ENCODE data around the gene CAMTA2. TPM values are rescaled to one million over a fixed set of nuclear protein-coding genes. Genes with fewer than 3 reads are reported as not detected.

The CAMTA2 gene, protein sequence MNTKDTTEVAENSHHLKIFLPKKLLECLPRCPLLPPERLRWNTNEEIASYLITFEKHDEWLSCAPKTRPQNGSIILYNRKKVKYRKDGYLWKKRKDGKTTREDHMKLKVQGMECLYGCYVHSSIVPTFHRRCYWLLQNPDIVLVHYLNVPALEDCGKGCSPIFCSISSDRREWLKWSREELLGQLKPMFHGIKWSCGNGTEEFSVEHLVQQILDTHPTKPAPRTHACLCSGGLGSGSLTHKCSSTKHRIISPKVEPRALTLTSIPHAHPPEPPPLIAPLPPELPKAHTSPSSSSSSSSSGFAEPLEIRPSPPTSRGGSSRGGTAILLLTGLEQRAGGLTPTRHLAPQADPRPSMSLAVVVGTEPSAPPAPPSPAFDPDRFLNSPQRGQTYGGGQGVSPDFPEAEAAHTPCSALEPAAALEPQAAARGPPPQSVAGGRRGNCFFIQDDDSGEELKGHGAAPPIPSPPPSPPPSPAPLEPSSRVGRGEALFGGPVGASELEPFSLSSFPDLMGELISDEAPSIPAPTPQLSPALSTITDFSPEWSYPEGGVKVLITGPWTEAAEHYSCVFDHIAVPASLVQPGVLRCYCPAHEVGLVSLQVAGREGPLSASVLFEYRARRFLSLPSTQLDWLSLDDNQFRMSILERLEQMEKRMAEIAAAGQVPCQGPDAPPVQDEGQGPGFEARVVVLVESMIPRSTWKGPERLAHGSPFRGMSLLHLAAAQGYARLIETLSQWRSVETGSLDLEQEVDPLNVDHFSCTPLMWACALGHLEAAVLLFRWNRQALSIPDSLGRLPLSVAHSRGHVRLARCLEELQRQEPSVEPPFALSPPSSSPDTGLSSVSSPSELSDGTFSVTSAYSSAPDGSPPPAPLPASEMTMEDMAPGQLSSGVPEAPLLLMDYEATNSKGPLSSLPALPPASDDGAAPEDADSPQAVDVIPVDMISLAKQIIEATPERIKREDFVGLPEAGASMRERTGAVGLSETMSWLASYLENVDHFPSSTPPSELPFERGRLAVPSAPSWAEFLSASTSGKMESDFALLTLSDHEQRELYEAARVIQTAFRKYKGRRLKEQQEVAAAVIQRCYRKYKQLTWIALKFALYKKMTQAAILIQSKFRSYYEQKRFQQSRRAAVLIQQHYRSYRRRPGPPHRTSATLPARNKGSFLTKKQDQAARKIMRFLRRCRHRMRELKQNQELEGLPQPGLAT
- polyA plus RNA-seq (3.7 and 7.3 TPM in 2 replicates), polyA minus RNA-seq (5.8 and 9.8 TPM in 2 replicates)

DNA sequence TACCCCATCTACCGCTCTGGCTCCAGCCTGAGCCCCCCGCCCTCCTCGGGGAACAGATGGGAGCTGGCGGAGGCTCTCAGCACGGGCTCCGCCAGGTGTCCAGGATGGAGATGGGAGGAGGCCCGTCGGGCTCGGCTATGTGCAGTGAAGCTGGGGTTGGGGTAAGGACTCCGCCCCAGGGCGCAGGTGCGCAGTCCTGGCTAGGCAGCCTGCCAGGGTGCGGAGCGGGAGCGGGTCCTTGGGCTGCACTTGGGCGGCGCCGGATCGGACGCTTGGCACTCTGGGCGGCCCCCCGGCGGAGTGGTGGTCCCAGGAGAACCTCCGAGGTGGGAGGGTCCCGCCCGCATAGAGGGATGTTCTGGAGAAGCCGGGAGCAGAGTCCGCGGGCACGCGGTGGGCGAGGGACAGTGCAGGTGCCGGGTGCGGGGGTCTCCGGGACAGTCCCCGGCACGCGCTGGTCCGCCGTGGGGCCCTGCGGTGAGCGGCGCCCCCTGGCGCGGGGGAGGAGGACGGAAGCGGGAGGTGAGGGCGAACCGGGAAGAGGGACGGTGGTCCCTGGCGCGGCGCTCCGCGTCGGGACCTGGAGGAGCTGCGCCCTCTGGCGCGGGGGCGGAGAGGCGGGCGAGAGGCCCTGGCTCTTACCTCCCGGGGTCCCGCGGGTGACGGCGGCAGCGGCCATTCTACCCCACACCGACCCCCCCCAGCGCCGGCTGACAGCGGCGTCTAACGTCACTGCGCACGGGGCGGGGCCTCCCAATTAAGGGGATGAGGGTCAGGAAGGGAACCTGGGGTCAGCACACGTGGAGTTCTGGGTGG, at the start of gene CAMTA2:
Gene CAMTA2, minus strand, starts transcription at position 725 of the 816 bp plus-strand sequence. CDS start 1,453 bp downstream, outside the sequence.
- Histone ChIP-seq H3K27ac (ENCODE audit: low read length) (peak within 1 kb of the TSS; percentile 24), H3K9me2 (ENCODE audit: insufficient read depth, low read length) (no peaks in the 10 kb centered on the region)
- TF ChIP-seq, protein P1, sequence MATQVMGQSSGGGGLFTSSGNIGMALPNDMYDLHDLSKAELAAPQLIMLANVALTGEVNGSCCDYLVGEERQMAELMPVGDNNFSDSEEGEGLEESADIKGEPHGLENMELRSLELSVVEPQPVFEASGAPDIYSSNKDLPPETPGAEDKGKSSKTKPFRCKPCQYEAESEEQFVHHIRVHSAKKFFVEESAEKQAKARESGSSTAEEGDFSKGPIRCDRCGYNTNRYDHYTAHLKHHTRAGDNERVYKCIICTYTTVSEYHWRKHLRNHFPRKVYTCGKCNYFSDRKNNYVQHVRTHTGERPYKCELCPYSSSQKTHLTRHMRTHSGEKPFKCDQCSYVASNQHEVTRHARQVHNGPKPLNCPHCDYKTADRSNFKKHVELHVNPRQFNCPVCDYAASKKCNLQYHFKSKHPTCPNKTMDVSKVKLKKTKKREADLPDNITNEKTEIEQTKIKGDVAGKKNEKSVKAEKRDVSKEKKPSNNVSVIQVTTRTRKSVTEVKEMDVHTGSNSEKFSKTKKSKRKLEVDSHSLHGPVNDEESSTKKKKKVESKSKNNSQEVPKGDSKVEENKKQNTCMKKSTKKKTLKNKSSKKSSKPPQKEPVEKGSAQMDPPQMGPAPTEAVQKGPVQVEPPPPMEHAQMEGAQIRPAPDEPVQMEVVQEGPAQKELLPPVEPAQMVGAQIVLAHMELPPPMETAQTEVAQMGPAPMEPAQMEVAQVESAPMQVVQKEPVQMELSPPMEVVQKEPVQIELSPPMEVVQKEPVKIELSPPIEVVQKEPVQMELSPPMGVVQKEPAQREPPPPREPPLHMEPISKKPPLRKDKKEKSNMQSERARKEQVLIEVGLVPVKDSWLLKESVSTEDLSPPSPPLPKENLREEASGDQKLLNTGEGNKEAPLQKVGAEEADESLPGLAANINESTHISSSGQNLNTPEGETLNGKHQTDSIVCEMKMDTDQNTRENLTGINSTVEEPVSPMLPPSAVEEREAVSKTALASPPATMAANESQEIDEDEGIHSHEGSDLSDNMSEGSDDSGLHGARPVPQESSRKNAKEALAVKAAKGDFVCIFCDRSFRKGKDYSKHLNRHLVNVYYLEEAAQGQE (IDR thresholded peaks at IDR 0.05; ENCODE audit: borderline replicate concordance), result no peak
- TF ChIP-seq MXI1 (conservative IDR thresholded peaks at IDR 0.05; ENCODE audit: poor library complexity, severe bottlenecking) (peak; percentile 54), POLR2AphosphoS5 (IDR thresholded peaks at IDR 0.05) (peak; percentile 79), EP300 (conservative IDR thresholded peaks at IDR 0.05; ENCODE audit: poor library complexity, severe bottlenecking) (peak; percentile 42), TAF1 (IDR thresholded peaks at IDR 0.05; ENCODE audit: low read depth) (no peak), SMC3 (conservative IDR thresholded peaks at IDR 0.05; ENCODE audit: poor library complexity) (peak; percentile 41), EZH2 (IDR thresholded peaks at IDR 0.05; ENCODE audit: borderline replicate concordance, insufficient read depth, low read length, poor library complexity, severe bottlenecking) (no peak), RAD21 (conservative IDR thresholded peaks at IDR 0.05) (peak; percentile 42)
- TF ChIP-seq, protein P2, sequence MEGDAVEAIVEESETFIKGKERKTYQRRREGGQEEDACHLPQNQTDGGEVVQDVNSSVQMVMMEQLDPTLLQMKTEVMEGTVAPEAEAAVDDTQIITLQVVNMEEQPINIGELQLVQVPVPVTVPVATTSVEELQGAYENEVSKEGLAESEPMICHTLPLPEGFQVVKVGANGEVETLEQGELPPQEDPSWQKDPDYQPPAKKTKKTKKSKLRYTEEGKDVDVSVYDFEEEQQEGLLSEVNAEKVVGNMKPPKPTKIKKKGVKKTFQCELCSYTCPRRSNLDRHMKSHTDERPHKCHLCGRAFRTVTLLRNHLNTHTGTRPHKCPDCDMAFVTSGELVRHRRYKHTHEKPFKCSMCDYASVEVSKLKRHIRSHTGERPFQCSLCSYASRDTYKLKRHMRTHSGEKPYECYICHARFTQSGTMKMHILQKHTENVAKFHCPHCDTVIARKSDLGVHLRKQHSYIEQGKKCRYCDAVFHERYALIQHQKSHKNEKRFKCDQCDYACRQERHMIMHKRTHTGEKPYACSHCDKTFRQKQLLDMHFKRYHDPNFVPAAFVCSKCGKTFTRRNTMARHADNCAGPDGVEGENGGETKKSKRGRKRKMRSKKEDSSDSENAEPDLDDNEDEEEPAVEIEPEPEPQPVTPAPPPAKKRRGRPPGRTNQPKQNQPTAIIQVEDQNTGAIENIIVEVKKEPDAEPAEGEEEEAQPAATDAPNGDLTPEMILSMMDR (IDR thresholded peaks at IDR 0.05; ENCODE audit: poor library complexity, severe bottlenecking), result peak; percentile 92

More for the DNA sequence above, at the start of gene CAMTA2:
- no peaks in the 10 kb centered on the region for H3K36me3 ChIP-seq (ENCODE audit: insufficient read depth, low read length)
- H3K79me2 ChIP-seq (replicated peaks; ENCODE audit: insufficient read depth, low read length), result no peaks in the 10 kb centered on the region
- H3F3A ChIP-seq (ENCODE audit: insufficient read depth, low read length, poor library complexity, severe bottlenecking), result no peaks in the 10 kb centered on the region
- no peaks in the 10 kb centered on the region for H3K9me3 ChIP-seq (ENCODE audit: low read length)
- peaks cover 2% of the 10 kb centered on the region for H3K27me3 ChIP-seq (ENCODE audit: insufficient read depth, low read depth, low read length)
- peak within 1 kb of the TSS; percentile 73 for H3K4me2 ChIP-seq (ENCODE audit: low read length)
- no peaks in the 10 kb centered on the region for H4K20me1 ChIP-seq (ENCODE audit: insufficient read depth)
- peak within 1 kb of the TSS; percentile 78 for H3K9ac ChIP-seq (ENCODE audit: low read length)
- peak within 1 kb of the TSS; percentile 94 for H3K4me3 ChIP-seq (ENCODE audit: low read length)
- peak within 1 kb of the TSS; percentile 90 for H2AFZ ChIP-seq (ENCODE audit: low read depth, low read length)
